HepG2 (cell line): ENCODE data around the gene EI24. TPM values are rescaled to one million over a fixed set of nuclear protein-coding genes. Genes with fewer than 3 reads are reported as not detected.

ENCODE experiments used
- CBFB ChIP-seq: sonication (generic); formaldehyde crosslinking; IDR thresholded peaks from 2 replicates; pipeline ENCODE4 v1.4.0; 2020; ENCODE audit warnings: missing genetic modification reagents
- JUN ChIP-seq: sonication (generic); formaldehyde crosslinking; IDR thresholded peaks from 2 replicates; pipeline ENCODE4 v1.4.0; 2020; ENCODE audit warnings: mild to moderate bottlenecking, missing genetic modification reagents
- MIER2 ChIP-seq: IDR thresholded peaks from 2 replicates; pipeline ENCODE4 v1.6.1; 2016; ENCODE audit warnings: missing biosample characterization, missing genetic modification reagents
- PHF5A ChIP-seq: IDR thresholded peaks from one replicate; pipeline ENCODE4 v1.6.1; 2018; ENCODE audit warnings: low read depth, missing genetic modification reagents; ENCODE audit not compliant: unreplicated experiment
- RARG ChIP-seq: sonication (generic); formaldehyde crosslinking; IDR thresholded peaks from 2 replicates; pipeline ENCODE4 v1.4.0; 2020; ENCODE audit warnings: low read depth, mild to moderate bottlenecking, missing genetic modification reagents
- RBFOX2 ChIP-seq: fragments of 200-400 bp; formaldehyde crosslinking; IDR thresholded peaks from 2 replicates; pipeline ENCODE4 v1.6.1; 2017; ENCODE audit warnings: low read depth, mild to moderate bottlenecking, low read length
- RXRB ChIP-seq: IDR thresholded peaks from 2 replicates; pipeline ENCODE4 v1.6.1; 2016; ENCODE audit warnings: borderline replicate concordance, missing genetic modification reagents, missing compliant biosample characterization
- TBL1XR1 ChIP-seq: fragments of 150-350 bp; IDR thresholded peaks from 2 replicates; pipeline ENCODE4 v1.6.1; 2014; ENCODE audit warnings: borderline replicate concordance, low read length; ENCODE audit not compliant: partially characterized antibody
- THAP11 ChIP-seq: IDR thresholded peaks from 2 replicates; pipeline ENCODE4 v1.6.1; 2016; ENCODE audit warnings: missing biosample characterization, missing genetic modification reagents
- YY1 ChIP-seq: IDR thresholded peaks from 2 replicates; pipeline ENCODE4 v1.6.1; 2011; ENCODE audit warnings: low read length, low read depth, moderate library complexity, mild to moderate bottlenecking; ENCODE audit not compliant: insufficient read depth, insufficient replicate concordance
- ZNF10 ChIP-seq: sonication (generic); formaldehyde crosslinking; IDR thresholded peaks from 2 replicates; pipeline ENCODE4 v1.4.0; 2020; ENCODE audit warnings: mild to moderate bottlenecking, low read depth, missing genetic modification reagents, borderline replicate concordance
- ZNF3 ChIP-seq: IDR thresholded peaks from 2 replicates; pipeline ENCODE4 v1.7.0; 2017; ENCODE audit warnings: inconsistent platforms
- ZNF335 ChIP-seq: sonication (generic); formaldehyde crosslinking; IDR thresholded peaks from 2 replicates; pipeline ENCODE4 v1.4.0; 2020; ENCODE audit warnings: missing genetic modification reagents
- ZNF558 ChIP-seq: sonication (generic); formaldehyde crosslinking; IDR thresholded peaks from 2 replicates; pipeline ENCODE4 v1.9.0; 2022; ENCODE audit warnings: mild to moderate bottlenecking, missing genetic modification reagents, borderline replicate concordance
- ZNF570 ChIP-seq: sonication (generic); formaldehyde crosslinking; IDR thresholded peaks from 2 replicates; pipeline ENCODE4 v1.4.0; 2020; ENCODE audit warnings: mild to moderate bottlenecking, missing genetic modification reagents, borderline replicate concordance
- ZNF768 ChIP-seq: sonication (generic); formaldehyde crosslinking; IDR thresholded peaks from 2 replicates; pipeline ENCODE4 v1.4.0; 2020; ENCODE audit warnings: missing genetic modification reagents
- polyA plus RNA-seq, 8 experiments: library from polyadenylated mRNA; depleted of rRNA in 3 of 8; stranded (reverse) in 7 of 8; unstranded in 1 of 8; fragments of >200 nt; fragmentation: Illumina TruSeq in 4 of 8; extraction: Trizol in 4 of 8; gene quantifications; 2 replicates each; pipeline versions ENCODE4 v1.2.1 to v1.2.3, GENCODE V29; 2011 to 2016; ENCODE audit warnings: low read depth in 4 of 8, missing spikeins in 1 of 8, mixed read lengths in 1 of 8; ENCODE audit not compliant: insufficient read depth in 1 of 8
- total RNA-seq, 5 experiments: library from RNA; depleted of rRNA; stranded (reverse); fragments of >200 nt; fragmentation: Illumina TruSeq; extraction: Trizol; gene quantifications; 2 replicates each; pipeline ENCODE4 v1.2.3, GENCODE V29; 2016; ENCODE audit warnings: low read depth in 1 of 5
- TF ChIP-seq, protein P1 (sequence below): sonication (generic); formaldehyde crosslinking; IDR thresholded peaks from 2 replicates; pipeline ENCODE4 v1.4.0; 2020; ENCODE audit warnings: missing genetic modification reagents; ENCODE audit errors: not compliant biosample characterization
- TF ChIP-seq, protein P2 (sequence below): sonication (generic); formaldehyde crosslinking; IDR thresholded peaks from 2 replicates; pipeline ENCODE4 v1.4.0; 2020; ENCODE audit warnings: missing genetic modification reagents
- TF ChIP-seq, protein P3 (sequence below): sonication (generic); formaldehyde crosslinking; IDR thresholded peaks from 2 replicates; pipeline ENCODE4 v1.5.0; 2020; ENCODE audit warnings: missing genetic modification reagents, mild to moderate bottlenecking, borderline replicate concordance

EI24 gene
- total and polyA plus RNA-seq, 2 of the 13 experiments (the other 11 are each of a cell fraction or from before 2014, with no cell fraction given): 84.7 to 126 TPM

DNA sequence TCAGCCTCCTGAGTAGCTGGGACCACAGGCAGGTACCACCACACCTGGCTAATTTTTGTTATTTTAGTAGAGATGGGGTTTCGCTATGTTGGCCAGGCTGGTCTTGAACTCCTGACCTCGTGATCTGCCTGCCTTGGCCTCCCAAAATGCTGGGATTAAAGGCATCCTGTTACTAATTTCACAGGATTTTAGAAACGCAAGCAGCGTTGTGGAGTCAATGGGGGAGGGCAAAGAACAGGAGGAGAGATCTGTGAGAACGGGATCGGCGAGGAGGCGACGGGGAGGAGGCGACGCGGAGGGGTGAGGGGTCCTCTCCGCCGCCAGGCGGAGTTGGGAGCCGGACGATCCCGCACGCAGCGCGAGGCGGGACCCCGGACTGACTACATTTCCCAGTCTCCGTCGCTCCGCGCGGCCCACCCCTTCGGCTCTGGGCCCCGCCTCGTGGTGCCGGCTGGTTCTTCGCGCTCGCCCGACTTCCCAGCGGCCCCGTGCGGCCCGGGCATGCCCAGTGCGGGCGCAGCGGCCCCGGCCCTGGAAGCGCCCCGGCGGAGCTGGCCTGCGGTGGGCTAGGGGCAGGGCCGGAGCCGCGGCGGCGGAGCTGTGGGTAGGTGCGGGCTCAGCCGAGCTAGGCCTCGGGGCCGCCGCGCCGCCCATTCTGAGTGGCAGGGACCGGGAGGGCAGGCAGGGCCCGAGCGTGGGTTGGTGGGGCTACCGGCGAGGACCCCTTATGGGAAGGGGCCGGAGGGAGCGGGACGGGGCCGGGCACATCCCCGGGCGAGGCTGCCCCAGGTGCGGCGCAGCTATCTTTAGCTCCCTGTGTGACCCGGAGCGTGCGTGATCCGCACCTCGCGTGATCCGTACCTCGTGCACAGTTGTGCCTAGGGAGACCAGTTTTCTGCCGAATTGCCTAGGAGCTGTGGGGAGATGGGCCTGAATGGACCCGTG lies at the start of gene EI24 (continued):
- TF ChIP-seq, protein P1, sequence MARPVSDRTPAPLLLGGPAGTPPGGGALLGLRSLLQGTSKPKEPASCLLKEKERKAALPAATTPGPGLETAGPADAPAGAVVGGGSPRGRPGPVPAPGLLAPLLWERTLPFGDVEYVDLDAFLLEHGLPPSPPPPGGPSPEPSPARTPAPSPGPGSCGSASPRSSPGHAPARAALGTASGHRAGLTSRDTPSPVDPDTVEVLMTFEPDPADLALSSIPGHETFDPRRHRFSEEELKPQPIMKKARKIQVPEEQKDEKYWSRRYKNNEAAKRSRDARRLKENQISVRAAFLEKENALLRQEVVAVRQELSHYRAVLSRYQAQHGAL (CRISPR knock-in tag): no peak
- TF ChIP-seq TBL1XR1 (no peak), RXRB (CRISPR knock-in tag) (no peak), ZNF3 (CRISPR knock-in tag) (no peak), ZNF570 (no peak), ZNF10 (no peak), YY1 (peak; percentile 76), THAP11 (peak; percentile 98), PHF5A (CRISPR knock-in tag) (no peak), JUN (CRISPR knock-in tag) (no peak), MIER2 (CRISPR knock-in tag) (no peak), ZNF558 (CRISPR knock-in tag) (peak; percentile 64; the same call in 1 of the 2 replicates), ZNF335 (CRISPR knock-in tag) (no peak), CBFB (peak; percentile 69; the same call in 1 of the 2 replicates), RBFOX2 (peak; percentile 88), RARG (CRISPR knock-in tag) (no peak), ZNF768 (CRISPR knock-in tag) (peak; percentile 73; the same call in 1 of the 2 replicates)
- TF ChIP-seq, protein P2, sequence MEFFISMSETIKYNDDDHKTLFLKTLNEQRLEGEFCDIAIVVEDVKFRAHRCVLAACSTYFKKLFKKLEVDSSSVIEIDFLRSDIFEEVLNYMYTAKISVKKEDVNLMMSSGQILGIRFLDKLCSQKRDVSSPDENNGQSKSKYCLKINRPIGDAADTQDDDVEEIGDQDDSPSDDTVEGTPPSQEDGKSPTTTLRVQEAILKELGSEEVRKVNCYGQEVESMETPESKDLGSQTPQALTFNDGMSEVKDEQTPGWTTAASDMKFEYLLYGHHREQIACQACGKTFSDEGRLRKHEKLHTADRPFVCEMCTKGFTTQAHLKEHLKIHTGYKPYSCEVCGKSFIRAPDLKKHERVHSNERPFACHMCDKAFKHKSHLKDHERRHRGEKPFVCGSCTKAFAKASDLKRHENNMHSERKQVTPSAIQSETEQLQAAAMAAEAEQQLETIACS (CRISPR knock-in tag): no peak
- TF ChIP-seq, protein P3, sequence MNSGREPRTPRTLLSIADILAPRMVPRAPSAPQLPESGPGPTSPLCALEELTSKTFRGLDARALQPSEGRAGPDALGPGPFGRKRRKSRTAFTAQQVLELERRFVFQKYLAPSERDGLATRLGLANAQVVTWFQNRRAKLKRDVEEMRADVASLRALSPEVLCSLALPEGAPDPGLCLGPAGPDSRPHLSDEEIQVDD: no peak
